Activated T-helper 1 cell treated with Interleukin-2 at 50 U/mL for 16 hours (primary cell): ENCODE results near the gene MAP3K5.
"Not testable (repeated sequence)": the region's sequence is repeated elsewhere in the genome, so short reads cannot be mapped to it uniquely, and the experiment has no call there.

Source experiments
- DNase-seq: peaks from one replicate; pipeline ENCODE4 v3.0.0-alpha.2; 2020; ENCODE audit warnings: low read depth

MAP3K5 gene

GRCh38 chr6:136720045-136720770, 72.1 kb downstream of the MAP3K5 start:
- DNase-seq: no peak

- no peak for DNase-seq
These were observed 72.8 kb downstream of the MAP3K5 start for GRCh38 chr6:136719280-136720044.

GRCh38 chr6:136718476-136718875, 73.8 kb downstream of the MAP3K5 start:
- no peak for DNase-seq

GRCh38 chr6:136717716-136717990, 74.6 kb downstream of the MAP3K5 start:
- no peak for DNase-seq

GRCh38 chr6:136716917-136717715, 75.2 kb downstream of the MAP3K5 start:
- no peak for DNase-seq

GRCh38 chr6:136712642-136713041, 79.6 kb downstream of the MAP3K5 start:
- not testable (repeated sequence) for DNase-seq

GRCh38 chr6:136711644-136712043, 80.6 kb downstream of the MAP3K5 start:
- no peak for DNase-seq

- no peak for DNase-seq
These were observed 81.3 kb downstream of the MAP3K5 start for GRCh38 chr6:136710877-136711552.

- no peak for DNase-seq
These were observed 82.8 kb downstream of the MAP3K5 start for GRCh38 chr6:136709429-136709828.

GRCh38 chr6:136706430-136706829, 85.8 kb downstream of the MAP3K5 start:
- DNase-seq: no peak

- no peak for DNase-seq
These were observed 88.9 kb downstream of the MAP3K5 start for GRCh38 chr6:136703331-136703865.

GRCh38 chr6:136701045-136701444, 91.2 kb downstream of the MAP3K5 start:
- no peak for DNase-seq

- DNase-seq: no peak
These were observed 92.9 kb downstream of the MAP3K5 start for GRCh38 chr6:136699358-136699757.

GRCh38 chr6:136696783-136697364, 95.4 kb downstream of the MAP3K5 start:
- no peak for DNase-seq

GRCh38 chr6:136696238-136696637, 96.0 kb downstream of the MAP3K5 start:
- DNase-seq: no peak

GRCh38 chr6:136695412-136695811, 96.9 kb downstream of the MAP3K5 start:
- no peak for DNase-seq

GRCh38 chr6:136693090-136693489, 99.2 kb downstream of the MAP3K5 start:
- DNase-seq: no peak

- DNase-seq: not testable (repeated sequence)
These were observed 104.4 kb downstream of the MAP3K5 start for GRCh38 chr6:136687894-136688293.

GRCh38 chr6:136685540-136686108, 106.7 kb downstream of the MAP3K5 start:
- DNase-seq: no peak

GRCh38 chr6:136684466-136684865, 107.8 kb downstream of the MAP3K5 start:
- DNase-seq: no peak

GRCh38 chr6:136683209-136683941, 108.9 kb downstream of the MAP3K5 start:
- DNase-seq: no peak
